C1 segment of cervical spinal cord (tissue), 14 donors: ENCODE measurements around the gene SLIT3.

Experiments used
- DNase-seq, 14 donors: peaks; one replicate each; lab custom pipeline; 2025; lab: John Stamatoyannopoulos, UW

SLIT3 gene

GRCh38 chr5:169048181-169049125 lies 252.5 kb downstream of the SLIT3 start:
- DNase-seq = no peak

GRCh38 chr5:169044962-169045361 lies 256.0 kb downstream of the SLIT3 start:
- DNase-seq = no peak

- DNase-seq = no peak
These were observed 259.8 kb downstream of the SLIT3 start for GRCh38 chr5:169041180-169041579.

GRCh38 chr5:169039592-169039991 lies 261.3 kb downstream of the SLIT3 start:
- DNase-seq = no peak

- DNase-seq = no peak
These were observed 263.5 kb downstream of the SLIT3 start for GRCh38 chr5:169037466-169037865.

GRCh38 chr5:169036079-169036805 lies 264.7 kb downstream of the SLIT3 start:
- no peak for DNase-seq

GRCh38 chr5:169029661-169030274 lies 271.2 kb downstream of the SLIT3 start:
- no peak for DNase-seq

GRCh38 chr5:169029037-169029436 lies 271.9 kb downstream of the SLIT3 start:
- no peak for DNase-seq

GRCh38 chr5:169027501-169028061 lies 273.4 kb downstream of the SLIT3 start:
- no peak for DNase-seq

- no peak for DNase-seq
These were observed 275.4 kb downstream of the SLIT3 start for GRCh38 chr5:169025491-169025890.

GRCh38 chr5:169024421-169024820 lies 276.5 kb downstream of the SLIT3 start:
- DNase-seq = peak in 1 of 14 donors; percentile 34

GRCh38 chr5:169022718-169023117 lies 278.2 kb downstream of the SLIT3 start:
- DNase-seq = no peak

- DNase-seq = no peak
These were observed 280.8 kb downstream of the SLIT3 start for GRCh38 chr5:169020102-169020501.

- DNase-seq = no peak
These were observed 282.0 kb downstream of the SLIT3 start for GRCh38 chr5:169018925-169019324.

- no peak for DNase-seq
These were observed 284.9 kb downstream of the SLIT3 start for GRCh38 chr5:169015991-169016390.

GRCh38 chr5:169013846-169014245 lies 287.1 kb downstream of the SLIT3 start:
- DNase-seq = no peak

GRCh38 chr5:169013208-169013728 lies 287.7 kb downstream of the SLIT3 start:
- DNase-seq = no peak

- DNase-seq = no peak
These were observed 288.5 kb downstream of the SLIT3 start for GRCh38 chr5:169012450-169012849.

GRCh38 chr5:169011451-169011850 lies 289.5 kb downstream of the SLIT3 start:
- no peak for DNase-seq

- peak in 1 of 14 donors; percentile 46 for DNase-seq
These were observed 289.9 kb downstream of the SLIT3 start for GRCh38 chr5:169011009-169011408.

- peak in 1 of 14 donors; percentile 72 for DNase-seq
These were observed 291.8 kb downstream of the SLIT3 start for GRCh38 chr5:169009123-169009522.
